H1 (cell line): ENCODE results near the gene DPY30.
"Not testable (repeated sequence)": the region's sequence is repeated elsewhere in the genome, so short reads cannot be mapped to it uniquely, and the experiment has no call there.

Experiments used
- ATF2 ChIP-seq: IDR thresholded peaks from 2 replicates; pipeline ENCODE4 v1.6.1; 2012; ENCODE audit warnings: low read length, inconsistent platforms
- MAX ChIP-seq: IDR thresholded peaks from 2 replicates; pipeline ENCODE4 v1.6.1; 2012; ENCODE audit warnings: inconsistent platforms
- POLR2A ChIP-seq, 2 experiments: IDR thresholded peaks; 1 replicate in 1 of 2; 2 replicates in 1 of 2; pipeline ENCODE4 v1.6.1; 2011; ENCODE audit warnings: low read depth in 2 of 2, low read length in 2 of 2, mild to moderate bottlenecking in 2 of 2; ENCODE audit errors: control extremely low read depth in 1 of 2

- not testable (repeated sequence) for TF ChIP-seq ATF2; MAX; POLR2A (IDR thresholded peaks at IDR 0.05; ENCODE audit: control extremely low read depth in 1 of 2, low read depth in 2 of 2, low read length in 2 of 2)
Observed at GRCh38 chr2:32018789-32019482, 20.7 kb downstream of the DPY30 start.
